ENCODE measurements around the gene PACRG.

- no peak for TF ChIP-seq BHLHE40 (IDR thresholded peaks at IDR 0.05; ENCODE audit: low read depth, low read length)
- no peak for TF ChIP-seq REST (IDR thresholded peaks at IDR 0.05)
- no peak for TF ChIP-seq POLR2A (IDR thresholded peaks at IDR 0.05; ENCODE audit: low read length)
- TF ChIP-seq PBX3 (IDR thresholded peaks at IDR 0.05), result no peak
- TF ChIP-seq ZSCAN20 (CRISPR knock-in tag; IDR thresholded peaks at IDR 0.05), result no peak
- TF ChIP-seq CTCF (IDR thresholded peaks at IDR 0.05), result no peak
- TF ChIP-seq BCL3 (IDR thresholded peaks at IDR 0.05), result no peak
- no peak for TF ChIP-seq MAFK (IDR thresholded peaks at IDR 0.05; ENCODE audit: partially characterized antibody)
- TF ChIP-seq KDM1A (IDR thresholded peaks at IDR 0.05; ENCODE audit: low read depth), result no peak
Measured at GRCh38 chr6:163291622-163292021, 563.8 kb downstream of the PACRG start.
